Liver (tissue), 9 donors: ENCODE results near the gene SH3RF3. TPM values are rescaled to one million over a fixed set of nuclear protein-coding genes. Genes with fewer than 3 reads are reported as not detected.
A peak's percentile ranks its signal among the peaks of the same experiment; 100 is the strongest.

ENCODE experiments used
- DNase-seq: peaks from one replicate; pipeline ENCODE4 v3.0.0-alpha.2; 2017; ENCODE audit warnings: low spot score
- H3K27ac ChIP-seq, 2 donors: one replicate each; pipeline ENCODE4 v1.7.0; 2013; ENCODE audit warnings: inconsistent platforms in 2 of 2, low read length in 2 of 2, control low read depth in 1 of 2, low read depth in 1 of 2, mild to moderate bottlenecking in 1 of 2
- H3K27me3 ChIP-seq, 4 donors: one replicate each; pipeline versions ENCODE4 v1.6.1 to v1.7.0; 2013; ENCODE audit warnings: low read length in 3 of 4, inconsistent platforms in 1 of 4, mild to moderate bottlenecking in 1 of 4, moderate library complexity in 1 of 4; ENCODE audit not compliant: control insufficient read depth in 4 of 4, insufficient read depth in 4 of 4
- H3K36me3 ChIP-seq, 4 donors: one replicate each; pipeline versions ENCODE4 v1.6.1 to v1.7.0; 2013; ENCODE audit warnings: low read length in 3 of 4, mild to moderate bottlenecking in 3 of 4, low read depth in 1 of 4, moderate library complexity in 1 of 4; ENCODE audit not compliant: control insufficient read depth in 4 of 4, insufficient read depth in 3 of 4
- H3K4me1 ChIP-seq, 4 donors: one replicate each; pipeline versions ENCODE4 v1.6.1 to v1.7.0; 2013; ENCODE audit warnings: low read length in 3 of 4, mild to moderate bottlenecking in 3 of 4, moderate library complexity in 1 of 4; ENCODE audit not compliant: control insufficient read depth in 4 of 4, insufficient read depth in 4 of 4
- H3K4me3 ChIP-seq, 3 donors: one replicate each; pipeline versions ENCODE4 v1.6.1 to v1.7.0; 2013; ENCODE audit warnings: low read length in 3 of 3, control low read depth in 1 of 3, low read depth in 1 of 3, mild to moderate bottlenecking in 1 of 3
- H3K9ac ChIP-seq, 2 donors: one replicate each; pipeline ENCODE4 v1.7.0; 2013; ENCODE audit warnings: low read length in 2 of 2, mild to moderate bottlenecking in 2 of 2, moderate library complexity in 2 of 2, control low read depth in 1 of 2, low read depth in 1 of 2
- H3K9me3 ChIP-seq, 4 donors: one replicate each; pipeline versions ENCODE4 v1.6.1 to v1.7.0; 2013; ENCODE audit warnings: low read length in 3 of 4; ENCODE audit not compliant: control insufficient read depth in 4 of 4
- FOXA1 ChIP-seq: IDR thresholded peaks from 2 replicates; pipeline ENCODE4 v1.6.1; 2016; ENCODE audit warnings: antibody characterized with exemption
- FOXA2 ChIP-seq: IDR thresholded peaks from 2 replicates; pipeline ENCODE4 v1.6.1; 2016; ENCODE audit warnings: antibody characterized with exemption
- GABPA ChIP-seq, 2 donors: IDR thresholded peaks in 1 of 2; conservative IDR thresholded peaks in 1 of 2; 2 replicates each; pipeline ENCODE4 v1.6.1; 2016; ENCODE audit warnings: antibody characterized with exemption in 2 of 2, mild to moderate bottlenecking in 1 of 2, moderate library complexity in 1 of 2
- HNF4A ChIP-seq, 2 donors: conservative IDR thresholded peaks; 2 replicates each; pipeline ENCODE4 v1.6.1; 2016; ENCODE audit warnings: antibody characterized with exemption in 2 of 2, mild to moderate bottlenecking in 2 of 2
- RAD21 ChIP-seq, 2 donors: IDR thresholded peaks; 2 replicates each; pipeline ENCODE4 v1.6.1; 2016; ENCODE audit warnings: antibody characterized with exemption in 2 of 2, mild to moderate bottlenecking in 2 of 2
- WGBS: extraction: QIAGEN DNeasy Blood & Tissue Kit; methylation state at CpG from one replicate; pipeline ENCODE4 v1.1.7; 2013; 5-methylcytosine and 5-hydroxymethylcytosine counted together
- polyA plus RNA-seq, 2 donors: library from polyadenylated mRNA; stranded (reverse) in 1 of 2; unstranded in 1 of 2; fragments of 200-250 nt in 1 of 2; fragments of >200 nt in 1 of 2; fragmentation: Nextera tagmentation in 1 of 2; extraction: Ambion mirVana in 1 of 2; gene quantifications; one replicate each; pipeline versions ENCODE4 v1.2.1 to v1.2.3, GENCODE V29; 2013 to 2015
- total RNA-seq, 2 donors: library from RNA; depleted of rRNA; stranded (reverse); fragments of >200 nt; gene quantifications; one replicate each; pipeline ENCODE4 v1.2.3, GENCODE V29; 2014
- TF ChIP-seq, protein P1 (sequence below): IDR thresholded peaks from 2 replicates; pipeline ENCODE4 v1.6.1; 2016; ENCODE audit warnings: antibody characterized with exemption, mild to moderate bottlenecking
- TF ChIP-seq, protein P2 (sequence below): IDR thresholded peaks from 2 replicates; pipeline ENCODE4 v1.6.1; 2016; ENCODE audit warnings: antibody characterized with exemption
- donor health status: healthy.
- donor health status: healthy.
- donor health status: healthy.
- donor health status: healthy.
- donor health status: healthy.

The SH3RF3 gene
- total and polyA plus RNA-seq, 4 donors: 0.11 to 1.0 (median 0.54) TPM

DNA sequence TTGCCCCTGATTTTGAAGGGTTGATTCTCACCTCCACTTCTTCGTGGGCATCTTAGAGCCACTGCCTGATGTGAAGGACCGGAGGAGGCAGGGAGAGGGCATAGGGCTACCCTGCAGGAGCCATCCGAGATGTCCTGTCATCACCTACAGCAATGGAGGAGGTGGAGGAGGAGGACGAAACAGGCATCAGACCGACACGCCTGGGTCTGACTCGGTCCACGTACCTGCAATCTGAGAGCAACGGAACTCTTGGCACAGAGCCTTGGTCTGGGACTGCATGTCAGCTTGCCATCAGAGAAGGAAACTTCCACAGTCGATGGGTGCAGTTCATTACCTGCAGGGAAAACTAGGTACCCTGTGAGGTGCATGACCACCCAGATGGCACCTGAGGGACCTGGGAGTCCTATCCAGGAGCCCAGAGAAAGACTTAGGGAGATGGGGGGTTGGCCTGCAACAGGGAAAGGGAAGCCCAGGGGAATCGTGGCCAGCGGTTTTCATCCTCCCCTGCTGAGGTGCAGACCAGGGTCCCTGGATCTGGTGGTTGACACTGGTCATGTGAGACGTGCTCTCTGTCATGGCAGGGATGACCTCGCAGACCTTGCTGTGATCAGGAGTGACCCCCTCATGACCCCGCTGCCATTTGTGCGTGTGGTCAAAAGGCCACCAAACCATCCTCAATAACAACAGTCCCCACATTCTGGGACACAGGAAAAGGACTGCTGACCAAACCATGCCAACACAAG is 293.9 kb downstream of the SH3RF3 start:
- no peaks in the 10 kb centered on the region for H3K9me3 ChIP-seq
- TF ChIP-seq, protein P1, sequence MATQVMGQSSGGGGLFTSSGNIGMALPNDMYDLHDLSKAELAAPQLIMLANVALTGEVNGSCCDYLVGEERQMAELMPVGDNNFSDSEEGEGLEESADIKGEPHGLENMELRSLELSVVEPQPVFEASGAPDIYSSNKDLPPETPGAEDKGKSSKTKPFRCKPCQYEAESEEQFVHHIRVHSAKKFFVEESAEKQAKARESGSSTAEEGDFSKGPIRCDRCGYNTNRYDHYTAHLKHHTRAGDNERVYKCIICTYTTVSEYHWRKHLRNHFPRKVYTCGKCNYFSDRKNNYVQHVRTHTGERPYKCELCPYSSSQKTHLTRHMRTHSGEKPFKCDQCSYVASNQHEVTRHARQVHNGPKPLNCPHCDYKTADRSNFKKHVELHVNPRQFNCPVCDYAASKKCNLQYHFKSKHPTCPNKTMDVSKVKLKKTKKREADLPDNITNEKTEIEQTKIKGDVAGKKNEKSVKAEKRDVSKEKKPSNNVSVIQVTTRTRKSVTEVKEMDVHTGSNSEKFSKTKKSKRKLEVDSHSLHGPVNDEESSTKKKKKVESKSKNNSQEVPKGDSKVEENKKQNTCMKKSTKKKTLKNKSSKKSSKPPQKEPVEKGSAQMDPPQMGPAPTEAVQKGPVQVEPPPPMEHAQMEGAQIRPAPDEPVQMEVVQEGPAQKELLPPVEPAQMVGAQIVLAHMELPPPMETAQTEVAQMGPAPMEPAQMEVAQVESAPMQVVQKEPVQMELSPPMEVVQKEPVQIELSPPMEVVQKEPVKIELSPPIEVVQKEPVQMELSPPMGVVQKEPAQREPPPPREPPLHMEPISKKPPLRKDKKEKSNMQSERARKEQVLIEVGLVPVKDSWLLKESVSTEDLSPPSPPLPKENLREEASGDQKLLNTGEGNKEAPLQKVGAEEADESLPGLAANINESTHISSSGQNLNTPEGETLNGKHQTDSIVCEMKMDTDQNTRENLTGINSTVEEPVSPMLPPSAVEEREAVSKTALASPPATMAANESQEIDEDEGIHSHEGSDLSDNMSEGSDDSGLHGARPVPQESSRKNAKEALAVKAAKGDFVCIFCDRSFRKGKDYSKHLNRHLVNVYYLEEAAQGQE: no peak
- no peak for TF ChIP-seq FOXA1
- DNase-seq: no peak
- no peak overlapping the region for H3K9ac ChIP-seq
- H3K36me3 ChIP-seq: no peaks in the 10 kb centered on the region
- no peaks in the 10 kb centered on the region for H3K4me1 ChIP-seq
- H3K4me3 ChIP-seq: no peak overlapping the region
- H3K27me3 ChIP-seq: no peaks in the 10 kb centered on the region
- 91% methylated on average over 16 of the region's 16 CpGs for WGBS
- H3K27ac ChIP-seq: no peak overlapping the region

DNA sequence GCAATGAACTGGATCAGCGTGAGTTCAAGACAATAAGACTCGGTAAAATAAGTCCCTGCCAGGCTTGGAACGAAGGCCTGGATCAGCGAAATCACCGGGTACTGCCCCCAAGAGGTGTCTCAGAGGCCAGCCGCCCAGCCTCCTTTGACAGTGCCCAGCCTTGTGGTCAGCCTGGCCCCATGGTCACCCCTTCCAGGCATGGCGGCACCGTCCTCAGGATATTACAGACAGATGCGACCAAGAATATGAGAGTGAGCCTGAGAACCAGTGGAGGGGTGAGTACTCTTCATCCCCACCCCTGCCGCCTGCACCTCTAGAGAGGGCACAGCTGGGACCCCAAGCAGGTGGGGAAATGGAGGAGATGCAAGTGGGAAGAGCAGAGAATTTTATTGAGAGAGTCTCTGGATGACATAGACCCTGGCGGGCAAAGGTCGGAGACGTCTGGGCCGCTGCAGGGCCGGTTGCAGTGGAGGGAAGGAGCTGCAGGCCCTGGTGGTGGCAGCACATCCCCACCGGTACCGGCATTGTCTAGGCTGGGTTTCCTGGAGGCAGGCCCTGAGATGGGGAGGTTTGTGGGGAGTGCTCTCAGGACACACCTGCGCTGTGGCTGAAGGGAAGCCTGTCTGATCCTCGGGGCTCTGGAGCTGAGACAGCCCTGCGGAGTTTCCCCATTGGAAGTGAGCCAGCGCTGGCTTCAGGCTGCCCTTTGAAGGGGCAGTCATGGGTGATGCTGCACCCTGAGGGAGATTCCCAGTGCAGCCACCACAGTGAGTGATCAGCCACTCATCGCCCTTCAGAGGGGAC is 294.8 kb downstream of the SH3RF3 start:
- WGBS: 82% methylated on average over 22 of the region's 22 CpGs
- no peaks in the 10 kb centered on the region for H3K27me3 ChIP-seq
- H3K4me3 ChIP-seq: no peak overlapping the region
- TF ChIP-seq RAD21 (IDR thresholded peaks at IDR 0.05): peak in 1 of 2 donors; percentile 29
- TF ChIP-seq, protein P2, sequence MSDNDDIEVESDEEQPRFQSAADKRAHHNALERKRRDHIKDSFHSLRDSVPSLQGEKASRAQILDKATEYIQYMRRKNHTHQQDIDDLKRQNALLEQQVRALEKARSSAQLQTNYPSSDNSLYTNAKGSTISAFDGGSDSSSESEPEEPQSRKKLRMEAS: no peak
- no peaks in the 10 kb centered on the region for H3K9me3 ChIP-seq
- no peak overlapping the region for H3K9ac ChIP-seq
- no peak overlapping the region for H3K27ac ChIP-seq
- no peaks in the 10 kb centered on the region for H3K4me1 ChIP-seq
- no peaks in the 10 kb centered on the region for H3K36me3 ChIP-seq
- DNase-seq: no peak

DNA sequence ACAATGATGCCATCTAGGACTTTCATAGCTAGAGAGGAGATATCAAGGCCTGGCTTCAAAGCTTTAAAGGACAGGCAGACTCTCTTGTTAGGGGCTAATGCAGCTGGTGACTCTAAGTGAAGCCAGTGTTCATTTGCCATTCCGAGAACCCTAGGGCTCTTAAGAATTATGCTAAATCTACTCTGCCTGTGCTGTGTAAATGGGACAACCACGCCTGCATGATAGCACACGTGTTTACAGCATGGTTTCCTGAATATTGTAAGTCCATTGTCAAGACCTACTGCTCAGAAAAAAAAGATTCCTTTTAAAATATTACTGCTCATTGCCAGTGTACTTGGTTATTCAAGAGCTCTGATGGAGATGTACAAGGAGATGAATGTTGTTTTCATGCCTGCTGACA is 296.4 kb downstream of the SH3RF3 start:
- no peaks in the 10 kb centered on the region for H3K36me3 ChIP-seq
- 90% methylated on average over 3 of the region's 3 CpGs for WGBS
- H3K9ac ChIP-seq: no peak overlapping the region
- no peak for TF ChIP-seq HNF4A (conservative IDR thresholded peaks at IDR 0.05)
- no peak overlapping the region for H3K4me3 ChIP-seq
- H3K9me3 ChIP-seq: no peaks in the 10 kb centered on the region
- no peaks in the 10 kb centered on the region for H3K27me3 ChIP-seq
- no peaks in the 10 kb centered on the region for H3K4me1 ChIP-seq
- DNase-seq: no peak
- no peak overlapping the region for H3K27ac ChIP-seq

DNA sequence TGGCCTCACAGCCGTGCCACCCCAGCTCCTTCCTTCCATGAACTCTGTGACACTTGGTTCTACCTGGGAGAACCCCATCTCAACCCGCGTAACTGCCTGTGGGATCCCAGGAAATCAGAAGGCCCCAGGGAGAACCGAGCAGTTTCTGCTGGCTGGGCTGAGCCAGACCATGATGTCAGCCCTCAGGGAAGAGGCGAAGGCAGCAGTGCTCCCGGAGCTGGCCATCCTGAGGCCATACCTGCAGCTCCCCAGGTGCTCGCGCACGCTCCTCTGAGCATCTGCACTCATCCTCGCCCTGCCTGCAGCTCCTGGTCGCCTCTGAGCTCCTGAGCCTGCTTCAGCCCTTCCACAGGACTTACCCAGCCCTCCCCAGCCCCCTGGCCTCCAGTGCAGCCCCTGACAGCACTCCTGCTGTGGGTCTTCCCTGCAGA is 298.7 kb downstream of the SH3RF3 start:
- Histone ChIP-seq H3K4me3 (no peak overlapping the region), H3K9ac (no peak overlapping the region), H3K9me3 (no peaks in the 10 kb centered on the region), H3K4me1 (no peaks in the 10 kb centered on the region), H3K36me3 (no peaks in the 10 kb centered on the region), H3K27me3 (no peaks in the 10 kb centered on the region), H3K27ac (no peak overlapping the region)
- WGBS: 96% methylated on average over 11 of the region's 11 CpGs
- no peak for DNase-seq
- TF ChIP-seq FOXA2 (no peak), GABPA (IDR thresholded peaks at IDR 0.05 in 1 of 2, conservative IDR thresholded peaks at IDR 0.05 in 1 of 2) (no peak)
